Esophagus mucosa (tissue), 1 donor: ENCODE measurements around the gene MST1R. TPM values are rescaled to one million over a fixed set of nuclear protein-coding genes. Genes with fewer than 3 reads are reported as not detected.
"Not testable (repeated sequence)": the region's sequence is repeated elsewhere in the genome, so short reads cannot be mapped to it uniquely, and the experiment has no call there.

Source experiments
- ATAC-seq: fragments of 200-7000 bp; cut with Tn5 transposase; one replicate; pipeline ENCODE4 v1.9.1; 2020
- total RNA-seq: library from RNA; stranded (reverse); gene quantifications from one replicate; pipeline ENCODE4 v1.2.4, GENCODE V29; 2023
- donor health status: DM: yes; HTN: yes; CAD: no.

MST1R gene
- total RNA-seq, result 14.1 TPM

DNA sequence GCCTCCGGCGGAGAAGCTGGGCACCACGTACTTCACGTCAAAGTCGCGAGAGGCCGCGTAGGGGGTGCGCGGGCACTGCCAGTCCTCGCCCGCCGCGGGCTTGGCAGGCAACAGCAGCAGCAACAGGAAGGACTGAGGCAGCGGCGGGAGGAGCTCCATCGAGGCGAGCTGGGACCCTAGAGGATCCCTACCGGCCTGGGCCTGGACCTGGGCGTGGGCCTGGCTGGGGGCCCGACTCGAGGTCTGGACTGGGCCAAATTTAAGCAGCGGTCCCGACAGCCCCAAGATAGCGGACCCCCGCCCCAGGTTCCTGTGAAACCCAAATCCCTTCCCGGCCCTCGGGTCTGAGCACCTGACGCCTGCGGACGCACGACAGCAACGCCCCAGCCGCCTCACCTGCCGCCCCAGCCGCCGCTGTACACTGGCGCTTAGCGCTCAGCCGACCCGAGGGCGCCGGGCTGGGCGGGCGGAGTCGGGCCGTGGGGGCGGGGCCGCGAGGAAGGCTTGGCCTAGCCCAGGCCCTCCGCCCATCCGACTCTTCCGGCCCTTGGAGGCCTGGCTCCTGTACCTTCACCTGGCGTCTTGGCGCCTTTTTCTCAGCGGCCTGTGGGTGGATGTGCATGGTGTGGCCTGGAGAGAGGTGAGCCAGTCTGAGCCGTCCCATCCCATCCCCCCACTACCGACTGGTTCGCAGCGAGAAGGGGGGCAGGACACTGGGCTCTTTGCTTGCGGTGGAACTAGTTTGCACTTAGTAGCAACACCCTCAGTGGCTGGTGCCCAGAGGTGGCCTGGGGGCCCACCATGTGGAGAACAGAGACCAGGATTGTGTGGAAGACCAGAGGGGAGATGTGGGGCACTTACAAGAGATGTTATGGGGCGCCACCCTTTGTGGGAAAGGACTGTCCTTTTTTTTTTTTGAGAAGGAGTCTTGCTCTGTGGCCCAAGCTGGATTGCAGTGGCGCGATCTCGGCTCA is at the start of gene MST1R:
MST1R (minus strand) TSS at position 423 of the 974 bp plus-strand sequence; CDS start at position 159, 264 bp downstream.
- ATAC-seq, result peak; percentile 82

DNA sequence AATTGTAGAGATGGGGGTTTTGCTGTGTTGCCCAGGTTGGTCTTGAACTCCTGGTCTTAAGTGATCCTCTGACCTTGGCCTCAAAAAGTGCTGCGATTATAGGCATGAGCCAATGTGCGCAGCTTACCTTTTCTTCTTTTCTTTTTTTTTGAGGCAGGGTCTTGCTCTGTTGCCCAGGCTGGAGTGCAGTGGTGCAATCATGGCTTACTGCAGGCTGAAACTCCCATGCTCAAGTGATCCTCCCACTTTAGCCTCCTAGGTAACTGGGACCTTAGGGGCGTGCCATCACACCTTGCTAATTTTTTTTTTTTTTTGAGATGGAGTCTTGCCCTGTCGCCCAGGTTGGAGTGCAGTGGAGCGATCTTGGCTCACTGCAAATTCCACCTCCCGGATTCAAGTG is 49.3 kb upstream of the MST1R start:
- no peak for ATAC-seq

GRCh38 chr3:49942651-49943050 is 39.0 kb upstream of the MST1R start:
- no peak for ATAC-seq

DNA sequence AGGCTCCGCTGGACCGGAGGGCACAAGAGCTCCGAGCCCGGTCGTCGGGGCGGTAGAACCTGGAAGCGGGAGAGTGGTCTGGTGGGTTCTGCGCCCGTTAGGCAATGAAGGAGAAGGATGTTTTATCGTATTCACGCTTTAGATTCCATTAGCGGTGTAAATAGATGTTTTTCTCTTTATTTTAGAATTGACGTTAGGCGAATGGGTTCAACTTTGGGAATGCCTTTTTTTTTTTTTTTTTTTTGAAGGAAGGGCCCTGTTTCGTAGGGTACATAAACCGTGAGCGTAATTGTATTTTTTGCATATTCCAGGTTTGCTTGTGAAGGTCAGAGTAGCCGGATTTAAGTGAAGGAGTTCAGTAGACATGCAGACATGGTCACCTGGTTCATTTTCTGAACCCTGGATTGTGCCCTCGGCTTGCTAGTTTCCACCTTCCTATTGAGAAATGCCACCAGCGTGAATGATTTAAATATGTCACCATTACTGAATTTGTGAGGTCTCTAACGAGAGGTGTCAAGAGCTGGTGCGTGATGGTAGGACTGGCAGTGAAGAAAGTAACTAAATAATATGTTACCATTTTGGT is 37.1 kb upstream of the MST1R start:
- ATAC-seq, result no peak

DNA sequence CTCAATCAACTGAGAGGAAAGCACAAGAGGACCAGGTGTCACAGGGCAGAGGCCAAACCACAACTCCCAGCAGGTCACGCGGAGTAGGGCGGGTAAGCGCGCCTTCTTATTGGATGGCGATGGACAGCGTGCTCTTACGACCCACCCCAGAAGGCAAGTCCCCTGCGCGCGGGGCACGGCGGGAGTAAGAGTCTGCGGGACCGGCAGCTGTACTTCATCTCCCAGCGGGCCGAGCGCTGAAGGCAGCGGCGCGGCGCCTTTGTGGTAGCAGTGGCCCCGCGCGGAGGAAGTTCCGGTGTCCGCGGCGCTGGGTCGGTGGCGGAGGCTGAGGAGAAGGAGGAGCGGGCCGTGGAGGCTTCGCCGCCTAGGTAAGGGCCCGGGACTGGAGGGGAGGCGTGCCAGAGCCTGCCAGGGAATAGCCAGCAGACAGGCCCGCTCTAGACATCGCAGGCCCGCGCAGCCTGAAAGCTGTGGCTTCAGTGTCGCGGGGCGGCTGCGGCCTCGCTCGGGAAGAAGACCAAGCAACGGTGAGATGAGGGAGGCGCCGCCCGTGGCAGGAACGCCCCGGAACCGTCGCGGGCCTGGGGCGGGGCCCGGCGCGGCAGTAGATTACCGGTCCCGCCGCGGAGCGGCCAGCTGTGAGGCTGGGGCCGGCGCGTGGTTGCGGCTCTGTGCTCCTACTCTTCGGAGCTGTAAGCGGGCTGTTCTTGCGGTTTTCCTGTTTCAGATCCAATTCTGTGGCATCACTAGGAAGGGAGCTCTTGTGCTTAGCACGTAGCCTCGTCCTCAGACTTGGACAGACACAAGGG is 36.4 kb upstream of the MST1R start, which contains the start of gene RBM6:
RBM6 (plus strand) TSS at position 293 of the 809 bp plus-strand sequence. CDS start 22,492 bp downstream, outside the sequence.
- peak; percentile 99 for ATAC-seq

GRCh38 chr3:49937090-49937489 is 33.4 kb upstream of the MST1R start:
- ATAC-seq, result no peak

DNA sequence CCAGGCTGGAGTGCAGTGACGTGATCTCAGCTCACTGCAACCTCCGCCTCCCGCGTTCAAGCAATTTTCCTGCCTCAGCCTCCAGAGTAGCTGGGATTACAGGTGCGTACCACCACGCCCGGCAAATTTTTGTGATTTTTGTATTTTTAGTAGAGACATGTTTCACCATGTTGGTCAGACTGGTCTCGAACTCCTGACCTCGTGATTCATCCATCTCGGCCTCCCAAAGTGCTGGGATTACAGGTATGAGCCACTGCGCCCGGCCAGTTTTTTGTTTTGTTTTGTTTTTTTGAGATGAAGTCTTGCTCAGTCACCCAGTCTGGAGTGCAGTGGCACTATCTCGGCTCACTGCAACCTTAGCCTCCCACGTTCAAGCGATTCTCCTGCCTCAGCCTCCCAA is 28.6 kb upstream of the MST1R start:
- ATAC-seq, result not testable (repeated sequence)

- ATAC-seq, result no peak
Measured at GRCh38 chr3:49930922-49931321, 27.2 kb upstream of the MST1R start.

DNA sequence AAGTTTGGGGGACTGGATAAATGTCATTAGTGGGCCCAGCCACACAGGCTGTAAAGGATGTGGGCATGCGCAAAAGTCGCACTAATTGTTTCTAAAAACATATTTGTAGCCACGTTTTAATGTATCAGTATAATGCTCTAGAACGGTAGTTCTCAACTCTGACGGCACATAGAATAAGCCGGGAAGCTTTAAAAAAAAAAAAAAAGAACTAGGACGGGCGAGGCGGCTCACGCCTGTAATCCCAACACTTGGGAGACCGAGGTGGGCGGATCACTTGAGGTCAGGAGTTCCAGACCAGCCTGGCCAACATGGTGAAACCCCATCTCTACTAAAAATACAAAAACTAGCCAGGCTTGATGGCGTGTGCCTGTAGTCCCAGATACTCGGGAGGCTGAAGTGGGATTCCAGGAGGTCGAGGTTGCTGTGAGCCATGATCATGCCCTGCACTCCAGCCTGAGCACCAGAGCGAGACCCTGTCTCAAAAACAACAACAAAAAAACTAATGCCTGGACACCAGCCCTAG is 26.6 kb upstream of the MST1R start:
- no peak for ATAC-seq

DNA sequence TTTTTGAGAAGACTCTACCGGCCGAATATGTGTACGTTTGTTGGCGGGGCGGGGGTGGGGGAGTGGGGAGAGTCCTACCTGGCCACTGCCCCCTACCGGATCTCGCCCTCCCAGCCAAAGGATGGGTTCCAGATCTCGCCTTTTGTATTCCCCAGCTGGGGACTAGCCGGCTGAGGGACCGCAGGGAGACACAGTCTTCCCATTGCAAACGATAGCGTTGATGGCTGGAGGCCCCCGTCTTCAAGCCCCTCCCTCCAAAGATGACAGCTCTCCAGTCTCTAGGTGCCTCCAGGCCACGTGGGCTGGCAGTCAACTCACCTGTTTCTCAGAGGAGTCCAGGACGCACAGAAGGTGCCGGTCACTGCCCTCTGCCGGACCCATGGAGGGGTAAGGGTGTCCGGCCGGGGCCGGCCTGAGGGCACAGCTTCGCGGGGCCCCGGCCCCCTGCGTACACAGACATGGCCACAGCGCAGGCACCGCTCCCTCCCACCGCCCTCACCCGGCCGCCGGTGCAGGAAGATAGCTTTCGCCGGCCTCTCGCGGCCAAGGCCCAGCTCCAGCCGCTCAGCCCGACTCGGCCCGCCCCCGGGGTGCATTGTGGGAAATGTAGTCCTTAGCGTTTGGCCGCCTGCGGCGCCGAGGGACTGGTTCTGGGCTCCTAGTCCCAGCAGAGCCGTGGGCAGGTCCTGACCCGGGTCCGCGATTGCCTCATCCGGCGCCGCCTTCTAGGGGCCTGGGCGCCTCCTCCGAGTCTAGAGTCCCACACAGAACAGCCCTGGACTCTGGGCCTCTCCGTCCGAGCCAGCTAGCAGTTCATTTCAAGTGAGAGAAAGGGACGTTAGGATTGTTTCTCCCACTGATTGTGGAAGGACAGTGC is 25.9 kb upstream of the MST1R start, which contains the start of gene MON1A:
MON1A (minus strand) TSS at position 521 of the 877 bp plus-strand sequence. CDS start 16,465 bp downstream, outside the sequence.
- ATAC-seq, result peak; percentile 97

DNA sequence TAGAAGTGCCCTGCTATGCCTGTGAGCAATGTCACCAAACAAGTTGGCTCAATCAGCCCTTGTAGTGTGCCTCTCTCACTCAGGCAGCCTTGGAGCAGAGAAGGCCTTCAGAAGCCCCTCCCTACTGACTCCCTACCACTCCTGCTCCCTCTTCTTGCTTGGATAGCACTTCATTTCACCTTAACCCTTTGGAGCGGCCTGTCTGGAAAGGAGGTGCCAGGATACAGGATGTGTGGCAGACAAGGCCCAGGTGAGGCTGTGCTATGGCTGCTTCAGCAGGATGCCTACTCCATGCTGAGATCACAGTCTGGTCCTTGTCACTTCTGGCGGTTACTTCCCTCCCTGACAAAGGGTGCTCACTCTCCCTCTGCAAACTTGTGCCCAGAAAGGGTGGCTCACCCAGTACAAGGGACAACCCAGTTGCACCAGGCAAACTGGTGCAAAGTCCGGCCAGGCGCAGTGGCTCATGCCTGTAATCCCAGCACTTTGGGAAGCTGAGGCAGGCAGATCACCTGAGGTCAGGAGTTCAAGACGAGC is 24.9 kb upstream of the MST1R start:
- ATAC-seq, result no peak

DNA sequence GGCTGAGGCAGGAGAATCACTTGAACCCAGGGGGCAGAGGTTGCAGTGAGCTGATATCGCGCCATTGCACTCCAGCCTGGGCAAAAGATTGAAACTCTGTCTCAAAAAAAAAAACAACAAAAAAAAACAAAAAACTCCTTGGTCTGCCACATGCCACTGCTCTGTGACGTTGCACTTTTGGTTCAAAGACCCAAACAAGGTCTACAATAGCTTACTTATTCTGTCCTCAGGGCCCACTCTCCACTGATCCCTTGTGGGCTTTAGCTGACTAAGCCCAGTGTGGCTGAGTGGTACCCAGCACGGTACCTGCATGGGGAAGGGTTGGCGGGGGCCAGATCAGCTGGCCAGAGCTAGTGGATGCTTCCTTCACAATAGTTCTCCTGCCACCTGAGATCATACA is 24.1 kb upstream of the MST1R start:
- no peak for ATAC-seq

DNA sequence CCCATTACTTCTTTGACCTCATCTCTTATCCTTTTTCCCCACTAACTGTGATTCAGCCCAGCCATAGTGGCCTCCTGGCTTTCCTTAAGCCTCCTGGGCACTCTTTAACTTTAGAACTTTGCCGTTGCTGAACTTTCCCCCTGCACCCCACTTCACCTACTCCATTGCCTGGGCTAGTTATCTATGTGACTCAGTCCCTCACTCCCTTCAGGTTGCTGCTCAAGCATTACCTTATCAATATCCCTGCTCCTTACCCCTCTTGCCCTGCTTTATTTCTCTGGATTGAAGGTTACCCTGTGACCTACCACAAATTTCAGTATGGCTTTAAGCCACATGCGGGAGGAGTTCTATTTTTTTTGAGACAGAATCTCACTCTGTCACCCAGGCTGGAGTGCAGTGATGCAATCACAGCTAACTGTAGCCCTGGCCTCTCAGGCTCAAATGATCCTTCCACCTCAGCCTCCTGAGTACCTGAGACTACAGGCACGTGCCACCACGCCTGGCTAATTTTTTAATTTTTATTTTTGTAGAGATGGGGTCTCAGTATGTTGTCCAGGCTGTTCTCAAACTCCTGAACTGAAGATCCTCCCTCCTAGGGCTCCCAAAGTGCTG is 22.6 kb upstream of the MST1R start:
- ATAC-seq, result no peak

- no peak for ATAC-seq
Measured at GRCh38 chr3:49925485-49925884, 21.8 kb upstream of the MST1R start.

DNA sequence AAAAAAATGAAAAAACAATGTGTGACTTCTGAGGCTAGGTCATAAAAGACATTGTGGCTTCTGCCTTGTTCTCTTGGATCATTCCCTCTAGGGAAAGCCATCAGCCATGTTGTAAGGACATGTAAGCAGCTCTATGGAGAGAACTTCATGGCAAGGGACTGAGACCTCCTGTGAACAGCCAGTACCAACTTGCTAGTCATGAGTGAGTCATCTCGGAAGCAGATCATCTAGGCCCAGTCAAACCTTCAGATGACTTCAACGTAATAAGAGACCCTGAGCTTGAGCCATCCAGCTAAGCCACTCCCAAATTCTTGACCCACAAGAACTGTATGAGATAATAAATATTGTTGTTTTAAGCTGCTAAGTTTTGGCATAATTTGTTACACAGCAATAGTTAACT is 21.0 kb upstream of the MST1R start:
- ATAC-seq, result peak; percentile 34

- ATAC-seq, result not testable (repeated sequence)
Measured at GRCh38 chr3:49917806-49918590, 14.3 kb upstream of the MST1R start.

- ATAC-seq, result no peak
Measured at GRCh38 chr3:49916686-49917085, 13.0 kb upstream of the MST1R start.

DNA sequence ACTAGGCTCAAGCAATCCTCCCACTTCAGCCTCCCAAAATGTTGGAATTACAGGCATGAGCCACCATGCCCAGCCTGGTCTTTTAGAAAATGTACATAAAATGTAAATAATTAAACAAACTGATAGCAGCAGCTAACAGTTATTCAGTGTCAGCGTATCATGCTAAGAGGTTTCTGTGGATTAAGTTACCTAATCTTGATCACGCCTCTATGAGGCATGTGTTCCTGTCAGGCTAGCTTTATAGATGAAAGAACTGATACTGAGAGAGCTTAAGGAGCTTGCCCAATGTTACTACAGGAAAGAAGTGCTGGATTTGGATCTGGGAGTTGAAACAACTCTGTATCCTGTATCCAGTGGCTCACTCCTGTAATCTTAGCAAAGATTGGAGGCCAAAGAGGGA is 11.2 kb upstream of the MST1R start:
- peak; percentile 77 for ATAC-seq

GRCh38 chr3:49912881-49913281 is 9.2 kb upstream of the MST1R start:
- ATAC-seq, result no peak

DNA sequence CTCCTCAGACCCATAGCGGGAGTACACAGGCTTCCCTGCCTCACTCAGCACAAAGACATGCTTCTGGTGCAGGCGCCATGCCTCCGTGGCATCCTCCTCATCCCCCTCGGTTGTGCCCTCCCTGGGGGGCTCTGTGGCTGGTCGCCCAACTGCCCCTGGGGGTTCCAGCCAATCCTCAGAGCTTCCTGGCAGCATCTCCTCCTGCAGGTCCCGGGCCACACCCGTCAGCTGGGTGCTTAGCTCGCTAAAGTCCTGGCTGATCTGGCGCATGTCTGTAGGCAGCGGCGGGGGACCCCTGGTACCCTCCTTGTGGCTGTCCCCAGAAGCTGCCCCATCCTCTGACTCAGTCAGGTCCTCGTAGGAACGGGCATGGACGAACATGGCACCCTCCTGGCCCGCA is 7.9 kb upstream of the MST1R start:
- ATAC-seq, result no peak
